ENCODE measurements around the gene LAG3. TPM values are rescaled to one million over a fixed set of nuclear protein-coding genes. Genes with fewer than 3 reads are reported as not detected.

The LAG3 gene
- total RNA-seq, 1 experiment from 2014 or later = 0.58 TPM

DNA sequence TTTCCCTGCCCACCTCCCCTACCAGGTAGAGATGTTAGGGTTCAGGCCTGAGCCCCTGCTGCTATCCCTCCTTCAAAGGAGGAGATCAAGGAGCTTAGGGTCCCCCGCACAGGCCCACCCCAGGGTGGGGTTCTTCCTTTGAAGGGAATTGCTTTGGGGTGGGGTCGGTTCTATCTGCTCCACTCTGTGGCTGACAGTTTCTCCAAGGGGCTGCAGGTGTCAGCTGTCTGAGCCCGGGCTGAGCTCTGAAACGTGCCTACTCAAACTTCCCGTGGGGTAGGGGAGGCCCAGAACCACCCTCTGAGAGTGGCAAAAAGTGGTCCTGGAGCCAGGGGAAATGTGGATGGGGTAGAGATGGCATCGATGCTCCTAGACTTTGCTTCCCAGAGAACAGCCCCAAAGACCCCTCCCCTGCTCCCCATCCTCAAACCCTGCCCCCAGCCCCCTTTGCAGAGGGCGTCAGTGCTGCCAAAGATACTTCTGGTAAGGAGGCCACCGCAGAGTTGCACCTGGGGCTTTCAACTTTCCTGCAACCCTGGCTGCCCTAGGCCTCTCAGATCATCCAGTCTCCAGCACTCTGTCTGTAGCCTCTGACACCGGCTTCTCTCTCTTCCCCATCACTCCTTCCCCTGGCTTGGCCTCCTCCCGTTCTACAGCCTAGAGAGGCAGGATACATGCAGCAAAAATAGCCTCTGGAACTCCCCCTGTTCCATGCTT lies 10.7 kb downstream of the LAG3 start:
- H3K27me3 Mint-ChIP-seq (ENCODE audit: insufficient read depth, unreplicated experiment) = no peaks in the 10 kb centered on the region
- BruUV-seq (replicated peaks) = no TSS peak
- H3K36me3 Mint-ChIP-seq (ENCODE audit: insufficient read depth, unreplicated experiment) = no peaks in the 10 kb centered on the region
- no peaks in the 10 kb centered on the region for H3K9me3 Mint-ChIP-seq (ENCODE audit: unreplicated experiment)
- ChIA-PET CTCF (interaction anchor here (0.6 to 7.4 kb wide), 8 partner anchors 12 to 87 kb away, joined by 3 to 110 read pairs (median 4); partner anchors contain the start of genes MLF2 and PTMS), POLR2A (interaction anchor here (6.0 kb wide), 1 partner anchor 30 kb away, joined by 27 read pairs; the partner anchor contains the start of gene MLF2)
- no peak for DNase-seq (ENCODE audit: unreplicated experiment)
- H3K27ac Mint-ChIP-seq (ENCODE audit: low read depth, unreplicated experiment) = no peak overlapping the region
- intact Hi-C loops (cut with micrococcal nuclease) = no loop called here
- H3K4me3 Mint-ChIP-seq (ENCODE audit: unreplicated experiment) = no peak overlapping the region
- peaks cover 10% of the 10 kb centered on the region for H3K4me1 Mint-ChIP-seq (ENCODE audit: insufficient read depth, unreplicated experiment)
- TF ChIP-seq, protein P1, sequence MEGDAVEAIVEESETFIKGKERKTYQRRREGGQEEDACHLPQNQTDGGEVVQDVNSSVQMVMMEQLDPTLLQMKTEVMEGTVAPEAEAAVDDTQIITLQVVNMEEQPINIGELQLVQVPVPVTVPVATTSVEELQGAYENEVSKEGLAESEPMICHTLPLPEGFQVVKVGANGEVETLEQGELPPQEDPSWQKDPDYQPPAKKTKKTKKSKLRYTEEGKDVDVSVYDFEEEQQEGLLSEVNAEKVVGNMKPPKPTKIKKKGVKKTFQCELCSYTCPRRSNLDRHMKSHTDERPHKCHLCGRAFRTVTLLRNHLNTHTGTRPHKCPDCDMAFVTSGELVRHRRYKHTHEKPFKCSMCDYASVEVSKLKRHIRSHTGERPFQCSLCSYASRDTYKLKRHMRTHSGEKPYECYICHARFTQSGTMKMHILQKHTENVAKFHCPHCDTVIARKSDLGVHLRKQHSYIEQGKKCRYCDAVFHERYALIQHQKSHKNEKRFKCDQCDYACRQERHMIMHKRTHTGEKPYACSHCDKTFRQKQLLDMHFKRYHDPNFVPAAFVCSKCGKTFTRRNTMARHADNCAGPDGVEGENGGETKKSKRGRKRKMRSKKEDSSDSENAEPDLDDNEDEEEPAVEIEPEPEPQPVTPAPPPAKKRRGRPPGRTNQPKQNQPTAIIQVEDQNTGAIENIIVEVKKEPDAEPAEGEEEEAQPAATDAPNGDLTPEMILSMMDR (IDR thresholded peaks at IDR 0.05; ENCODE audit: unreplicated experiment) = no peak

DNA sequence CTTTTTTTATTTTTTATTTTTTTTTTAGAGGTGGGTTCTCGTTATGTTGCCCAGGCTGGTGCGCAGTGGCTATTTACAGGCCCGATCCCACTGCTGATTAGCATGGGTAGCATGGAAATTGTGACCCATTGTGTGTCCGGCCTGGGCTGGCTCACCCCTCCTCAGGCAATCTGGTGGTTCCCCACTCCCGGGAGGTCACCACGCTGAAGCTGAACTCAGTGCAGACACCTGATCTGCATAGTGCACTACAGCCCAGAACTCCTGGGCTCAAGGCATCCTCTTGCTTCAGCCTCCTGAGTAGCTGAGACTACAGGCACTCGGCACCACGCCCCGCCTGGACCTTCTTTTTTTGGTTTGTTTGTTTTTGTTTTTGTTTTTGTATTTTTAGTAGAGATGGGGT lies 11.5 kb downstream of the LAG3 start:
- DNase-seq (ENCODE audit: unreplicated experiment) = no peak
- no peaks in the 10 kb centered on the region for H3K27me3 Mint-ChIP-seq (ENCODE audit: insufficient read depth, unreplicated experiment)
- H3K4me3 Mint-ChIP-seq (ENCODE audit: unreplicated experiment) = no peak overlapping the region
- H3K36me3 Mint-ChIP-seq (ENCODE audit: insufficient read depth, unreplicated experiment) = no peaks in the 10 kb centered on the region
- no peak overlapping the region for H3K27ac Mint-ChIP-seq (ENCODE audit: low read depth, unreplicated experiment)
- TF ChIP-seq, protein P1 (IDR thresholded peaks at IDR 0.05; ENCODE audit: unreplicated experiment) = no peak
- ChIA-PET POLR2A (interaction anchor here (0.9 to 6.0 kb wide), 2 partner anchors 17 to 31 kb away, joined by 3 to 27 read pairs; partner anchors contain the start of gene MLF2), CTCF (interaction anchor here (0.6 to 1.6 kb wide), 7 partner anchors 16 to 88 kb away, joined by 3 to 12 read pairs (median 4); partner anchors contain the start of genes MLF2 and PTMS)
- BruUV-seq (replicated peaks) = no TSS peak
- intact Hi-C loops (cut with micrococcal nuclease) = no loop called here
- H3K9me3 Mint-ChIP-seq (ENCODE audit: unreplicated experiment) = no peaks in the 10 kb centered on the region
- H3K4me1 Mint-ChIP-seq (ENCODE audit: insufficient read depth, unreplicated experiment) = peaks cover 3% of the 10 kb centered on the region

DNA sequence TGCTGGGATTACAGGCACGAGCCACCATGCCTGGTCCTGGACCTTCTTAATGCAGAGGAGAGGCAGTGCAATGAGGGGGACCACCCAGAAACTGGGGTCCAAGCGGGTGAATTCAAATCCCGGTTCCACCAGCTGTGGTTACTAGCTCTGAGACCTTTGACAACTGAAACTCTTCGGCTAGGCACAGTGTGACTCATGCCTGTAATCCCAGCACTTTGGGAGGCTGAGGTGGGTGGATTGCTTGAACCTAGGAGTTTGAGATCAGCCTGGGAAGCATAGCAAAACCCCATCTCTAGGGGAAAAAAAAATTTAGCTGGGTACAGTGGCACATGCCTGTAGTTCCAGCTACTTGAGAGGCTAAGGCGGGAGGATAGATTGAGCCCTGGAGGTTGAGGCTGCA lies 12.0 kb downstream of the LAG3 start:
- ChIA-PET POLR2A (interaction anchor here (0.9 to 6.0 kb wide), 2 partner anchors 17 to 31 kb away, joined by 3 to 27 read pairs; partner anchors contain the start of gene MLF2), CTCF (interaction anchor here (0.6 to 1.6 kb wide), 6 partner anchors 18 to 188 kb away, joined by 3 to 12 read pairs (median 5); partner anchors contain the start of genes MLF2 and PTMS)
- H3K36me3 Mint-ChIP-seq (ENCODE audit: insufficient read depth, unreplicated experiment) = no peaks in the 10 kb centered on the region
- DNase-seq (ENCODE audit: unreplicated experiment) = peak; percentile 20
- no peaks in the 10 kb centered on the region for H3K9me3 Mint-ChIP-seq (ENCODE audit: unreplicated experiment)
- BruUV-seq (replicated peaks) = no TSS peak
- no peak overlapping the region for H3K27ac Mint-ChIP-seq (ENCODE audit: low read depth, unreplicated experiment)
- H3K27me3 Mint-ChIP-seq (ENCODE audit: insufficient read depth, unreplicated experiment) = no peaks in the 10 kb centered on the region
- intact Hi-C loops (cut with micrococcal nuclease) = no loop called here
- TF ChIP-seq, protein P1 (IDR thresholded peaks at IDR 0.05; ENCODE audit: unreplicated experiment) = no peak
- H3K4me1 Mint-ChIP-seq (ENCODE audit: insufficient read depth, unreplicated experiment) = no peaks in the 10 kb centered on the region
- H3K4me3 Mint-ChIP-seq (ENCODE audit: unreplicated experiment) = no peak overlapping the region

DNA sequence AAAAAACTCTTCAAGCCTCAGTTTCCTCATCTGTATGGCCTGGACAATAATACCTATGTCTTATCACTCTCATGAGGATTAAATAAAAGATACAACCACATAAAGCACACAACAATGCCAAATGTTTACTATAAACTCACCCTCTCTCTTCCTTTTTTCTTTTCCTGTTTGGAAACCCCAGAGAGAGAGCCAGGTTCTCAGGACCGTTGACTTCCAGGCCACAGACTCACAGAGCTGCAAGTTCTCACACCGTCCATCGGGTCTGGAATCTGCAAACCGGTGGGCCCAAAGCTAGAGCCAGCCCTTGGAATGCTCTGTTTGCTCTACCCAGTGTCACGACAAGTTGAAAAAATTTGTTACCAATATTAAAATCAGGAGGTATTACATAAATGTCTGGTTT lies 12.4 kb downstream of the LAG3 start:
- no peaks in the 10 kb centered on the region for H3K36me3 Mint-ChIP-seq (ENCODE audit: insufficient read depth, unreplicated experiment)
- TF ChIP-seq, protein P1 (IDR thresholded peaks at IDR 0.05; ENCODE audit: unreplicated experiment) = no peak
- H3K4me1 Mint-ChIP-seq (ENCODE audit: insufficient read depth, unreplicated experiment) = no peaks in the 10 kb centered on the region
- CTCF ChIA-PET = interaction anchor here (0.6 to 1.6 kb wide), 6 partner anchors 18 to 187 kb away, joined by 3 to 12 read pairs (median 5); partner anchors contain the start of genes MLF2 and PTMS
- no peak overlapping the region for H3K27ac Mint-ChIP-seq (ENCODE audit: low read depth, unreplicated experiment)
- H3K4me3 Mint-ChIP-seq (ENCODE audit: unreplicated experiment) = no peak overlapping the region
- POLR2A ChIA-PET = interaction anchor here (0.9 to 6.0 kb wide), 2 partner anchors 18 to 31 kb away, joined by 3 to 27 read pairs; partner anchors contain the start of gene MLF2
- intact Hi-C loops (cut with micrococcal nuclease) = no loop called here
- no peak for DNase-seq (ENCODE audit: unreplicated experiment)
- H3K9me3 Mint-ChIP-seq (ENCODE audit: unreplicated experiment) = no peaks in the 10 kb centered on the region
- H3K27me3 Mint-ChIP-seq (ENCODE audit: insufficient read depth, unreplicated experiment) = peaks cover 4% of the 10 kb centered on the region
- no TSS peak for BruUV-seq (replicated peaks)
